Right lobe of liver (tissue), 6 donors: ENCODE results near the gene KCNJ12. TPM values are rescaled to one million over a fixed set of nuclear protein-coding genes. Genes with fewer than 3 reads are reported as not detected.
"Not testable (repeated sequence)": the region's sequence is repeated elsewhere in the genome, so short reads cannot be mapped to it uniquely, and the experiment has no call there.

Source experiments
- ATAC-seq, 4 donors: fragments of 200-7000 bp; cut with Tn5 transposase; one replicate each; pipeline ENCODE4 v1.9.1; 2020; ENCODE audit warnings: mild to moderate bottlenecking in 4 of 4, moderate library complexity in 4 of 4
- DNase-seq, 3 donors: peaks; one replicate each; pipeline ENCODE4 v3.0.0-alpha.2; 2020
- H3K27ac ChIP-seq, 3 donors: fragments of 200-600 bp; one replicate each; pipeline ENCODE4 v1.8.0; 2022
- H3K27me3 ChIP-seq, 2 donors: fragments of 200-600 bp; one replicate each; pipeline ENCODE4 v1.8.0; 2022
- H3K36me3 ChIP-seq, 4 donors: fragments of 200-600 bp; sonication (generic) in 1 of 4; one replicate each; pipeline versions ENCODE4 v1.5.1 to v1.8.0; 2017 to 2022; ENCODE audit warnings: control low read depth in 1 of 4
- H3K4me1 ChIP-seq, 4 donors: fragments of 200-600 bp; sonication (generic) in 1 of 4; one replicate each; pipeline versions ENCODE4 v1.5.1 to v1.8.0; 2017 to 2022; ENCODE audit warnings: control low read depth in 1 of 4
- H3K4me3 ChIP-seq, 3 donors: fragments of 200-600 bp; one replicate each; pipeline ENCODE4 v1.8.0; 2022
- H3K9me3 ChIP-seq, 4 donors: fragments of 200-600 bp; sonication (generic) in 1 of 4; one replicate each; pipeline versions ENCODE4 v1.5.1 to v1.8.0; 2017 to 2022; ENCODE audit warnings: control low read depth in 1 of 4
- WGBS: methylation state at CpG from one replicate; pipeline ENCODE4 v1.1.6; 2018; ENCODE audit warnings: low coverage, low lambda C conversion rate; ENCODE audit not compliant: insufficient coverage; ENCODE audit errors: missing lambda C conversion rate; 5-methylcytosine and 5-hydroxymethylcytosine counted together
- intact Hi-C, 2 donors: fragments of 100-400 bp; cut with DNase I; formaldehyde crosslinking; loops; one replicate each; pipeline versions ENCODE4 v1.11.2 to v1.14.1; 2022
- total RNA-seq, 6 experiments: library from RNA; depleted of rRNA in 2 of 6; stranded (reverse); fragments of >200 nt in 2 of 6; fragmentation: NEBNext Ultra II Directional in 3 of 6; extraction: Animal tissue kit (Norgen Biotek cat#: 25700) in 3 of 6; gene quantifications; one replicate each; pipeline versions ENCODE4 v1.1.0 to v1.2.4, GENCODE V29; 2016 to 2023
- donor health status: DM: no; HTN: yes; CAD: no.
- donor health status: DM: no; HTN: no; CAD: no.
- donor health status: DM: no; HTN: no; CAD: no.
- donor health status: DM: no; HTN: yes; CAD: no.
- donor health status: DM: no; HTN: yes; CAD: no.

The KCNJ12 gene
- total RNA-seq, 6 experiments from 2014 or later, result 0.07 to 2.2 (median 0.23) TPM

DNA sequence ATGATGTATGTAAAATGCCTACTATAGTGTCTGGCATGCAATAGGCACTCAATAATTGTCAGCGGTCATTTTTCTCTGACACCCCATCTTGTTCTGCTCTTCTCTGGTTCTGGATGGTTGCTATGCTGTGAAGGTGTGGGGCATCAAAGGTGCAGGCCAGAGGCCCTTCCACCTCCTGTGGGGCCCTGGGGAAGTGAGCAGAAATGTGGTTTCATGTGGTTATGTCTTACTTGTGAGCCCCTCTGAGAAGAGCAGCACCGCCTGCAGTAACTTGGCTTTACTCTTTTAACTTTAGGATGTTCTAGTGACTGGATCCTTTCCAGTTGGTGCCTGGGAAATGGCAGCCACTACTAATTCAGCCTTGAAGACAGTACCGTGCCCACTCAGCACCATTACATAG is 32.1 kb downstream of the KCNJ12 start:
- H3K4me3 ChIP-seq, H3K9me3 ChIP-seq, H3K4me1 ChIP-seq, H3K27ac ChIP-seq, DNase-seq, H3K27me3 ChIP-seq, intact Hi-C loops, H3K36me3 ChIP-seq, ATAC-seq: not testable (repeated sequence)
- WGBS, result 45% methylated on average over 3 of the region's 3 CpGs

DNA sequence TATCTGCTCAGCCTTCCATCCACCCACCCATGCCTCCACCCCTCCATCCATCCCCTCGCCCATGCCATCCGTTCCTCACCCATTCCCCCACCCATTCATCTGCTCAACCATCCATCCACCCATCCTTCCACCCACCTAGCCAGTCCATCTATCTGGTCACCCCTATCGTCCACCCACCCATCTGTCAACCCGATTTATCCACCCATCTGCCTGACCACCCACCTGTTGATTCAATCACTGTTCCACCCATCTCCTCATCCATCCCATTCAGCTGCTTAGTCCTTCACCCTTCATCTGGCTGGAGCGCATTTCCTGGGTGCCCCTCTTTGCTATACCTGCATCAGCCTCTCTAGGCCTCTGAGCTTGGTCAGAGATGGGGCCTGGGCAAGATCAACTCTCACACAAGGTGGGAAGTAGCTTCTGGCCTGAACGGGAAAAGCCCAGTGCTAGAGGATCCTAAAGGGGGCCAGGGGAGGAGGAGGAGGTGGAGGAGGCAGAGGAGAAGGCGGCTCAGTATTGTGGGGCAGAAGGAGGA is 32.7 kb downstream of the KCNJ12 start:
- H3K27me3 ChIP-seq, H3K36me3 ChIP-seq, H3K4me1 ChIP-seq, H3K27ac ChIP-seq, intact Hi-C loops, H3K4me3 ChIP-seq, H3K9me3 ChIP-seq, ATAC-seq: not testable (repeated sequence)
- WGBS, result 52% methylated on average over 7 of the region's 7 CpGs
- DNase-seq, result peak in 1 of 3 donors; percentile 45

DNA sequence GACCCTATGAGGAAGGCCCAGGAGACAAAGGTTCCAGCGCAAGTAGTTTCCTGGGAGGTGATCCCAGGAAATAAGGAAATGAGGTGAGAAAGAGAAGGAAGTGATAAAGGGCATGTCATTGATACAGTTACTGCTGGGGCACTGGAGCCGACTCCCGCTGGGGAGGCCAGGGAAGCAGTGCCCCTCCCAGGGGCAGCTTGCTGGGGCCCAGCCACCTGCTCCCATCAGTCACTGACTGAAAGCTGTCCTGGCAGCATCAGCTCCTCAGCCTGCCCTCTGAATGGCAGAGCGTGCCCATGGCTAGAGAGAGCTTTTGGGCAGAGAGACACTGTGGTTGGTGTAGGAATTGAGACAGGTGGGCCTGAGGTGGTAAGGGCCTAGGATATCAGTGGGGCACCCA is 33.2 kb downstream of the KCNJ12 start:
- 69% methylated on average over 2 of the region's 4 CpGs for WGBS
- H3K9me3 ChIP-seq, H3K4me1 ChIP-seq, H3K4me3 ChIP-seq, DNase-seq, H3K27ac ChIP-seq, H3K36me3 ChIP-seq, ATAC-seq, H3K27me3 ChIP-seq, intact Hi-C loops: not testable (repeated sequence)

DNA sequence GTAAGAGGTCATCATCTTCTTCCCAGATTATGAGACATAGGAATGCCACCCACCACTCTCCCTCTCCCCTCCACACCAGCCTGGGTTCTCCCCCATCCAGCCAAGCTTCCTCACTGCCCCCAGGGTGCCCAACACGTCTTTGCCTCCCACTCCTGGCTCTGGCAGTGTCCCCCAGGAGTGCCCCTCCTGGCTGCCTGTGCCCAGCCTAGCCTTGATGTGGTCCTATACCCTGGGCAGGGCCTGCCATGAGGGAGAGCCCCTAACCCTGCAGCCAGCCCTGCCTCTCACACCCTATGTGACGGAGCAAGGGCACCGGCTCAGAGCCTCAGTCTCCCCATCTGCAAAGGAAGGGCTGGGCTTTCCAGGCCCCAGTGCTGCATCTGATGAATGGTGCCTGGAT is 33.8 kb downstream of the KCNJ12 start:
- H3K4me3 ChIP-seq, H3K27ac ChIP-seq, H3K36me3 ChIP-seq, intact Hi-C loops, H3K4me1 ChIP-seq, H3K9me3 ChIP-seq, DNase-seq, ATAC-seq, H3K27me3 ChIP-seq: not testable (repeated sequence)
- 90% methylated on average over 2 of the region's 3 CpGs for WGBS

DNA sequence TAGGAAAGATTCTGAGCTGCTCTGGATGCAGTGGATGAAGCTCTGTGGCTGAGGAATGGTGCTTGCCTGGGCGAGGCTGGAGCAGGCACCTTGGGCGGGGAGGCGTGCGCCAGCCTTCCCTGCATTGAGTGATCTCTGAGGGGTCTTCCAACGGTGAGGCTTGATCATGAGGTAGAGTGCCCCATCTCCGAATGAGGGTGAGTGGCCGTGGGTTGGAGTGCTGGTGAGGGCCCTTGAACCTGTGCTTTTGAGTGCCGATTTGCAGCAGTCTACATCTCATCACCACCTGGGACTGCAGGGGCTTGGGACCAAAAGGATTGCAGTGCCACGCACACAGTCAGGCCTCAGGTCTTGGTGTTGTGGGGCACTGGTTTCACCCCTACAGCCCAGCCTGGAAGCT is 34.2 kb downstream of the KCNJ12 start:
- 54% methylated on average over 2 of the region's 9 CpGs for WGBS
- peak in 1 of 3 donors; percentile 44 for DNase-seq
- H3K4me1 ChIP-seq, ATAC-seq, intact Hi-C loops, H3K36me3 ChIP-seq, H3K27ac ChIP-seq, H3K27me3 ChIP-seq, H3K9me3 ChIP-seq, H3K4me3 ChIP-seq: not testable (repeated sequence)

DNA sequence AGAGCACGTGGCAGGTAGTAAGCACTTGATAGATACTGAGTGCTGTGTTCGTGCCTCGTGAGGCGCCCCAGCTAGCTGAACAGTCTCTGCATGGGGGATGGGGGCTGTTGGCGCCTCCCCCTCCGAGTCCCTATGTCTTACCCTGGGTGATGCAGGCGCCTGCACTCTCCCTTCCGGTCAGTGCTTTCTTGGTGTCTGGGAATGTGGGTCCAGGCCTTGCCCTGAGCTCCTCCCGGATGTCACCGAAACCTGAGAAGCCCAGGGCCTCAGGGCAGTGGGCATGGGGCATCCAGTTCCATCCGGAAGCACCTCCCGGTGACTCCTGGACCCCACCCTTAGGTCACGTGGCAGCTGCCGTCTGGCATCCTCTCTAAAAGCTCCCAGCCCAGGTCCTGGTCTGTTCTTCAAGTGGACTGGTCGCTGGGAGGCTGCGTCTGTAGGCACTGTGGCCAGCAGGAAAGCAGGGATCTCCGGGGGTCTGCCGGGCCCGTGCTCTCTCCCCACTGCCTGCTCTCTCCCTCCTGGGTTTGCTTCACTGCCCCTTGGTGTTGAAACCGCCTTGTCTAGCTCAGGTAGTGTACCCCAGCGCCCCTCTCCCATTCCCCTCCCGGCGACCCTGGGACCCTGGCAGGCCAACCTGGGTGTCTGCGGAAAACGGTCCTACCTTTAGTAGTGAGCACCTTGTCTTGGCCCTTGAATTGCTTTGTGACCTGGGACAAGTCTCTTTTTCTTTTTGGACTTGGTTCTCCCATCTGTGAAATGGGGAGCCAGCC is 34.9 kb downstream of the KCNJ12 start:
- H3K9me3 ChIP-seq, H3K27me3 ChIP-seq, DNase-seq, intact Hi-C loops, H3K4me3 ChIP-seq, H3K4me1 ChIP-seq, ATAC-seq, H3K36me3 ChIP-seq, H3K27ac ChIP-seq: not testable (repeated sequence)
- WGBS, result 53% methylated on average over 6 of the region's 25 CpGs

DNA sequence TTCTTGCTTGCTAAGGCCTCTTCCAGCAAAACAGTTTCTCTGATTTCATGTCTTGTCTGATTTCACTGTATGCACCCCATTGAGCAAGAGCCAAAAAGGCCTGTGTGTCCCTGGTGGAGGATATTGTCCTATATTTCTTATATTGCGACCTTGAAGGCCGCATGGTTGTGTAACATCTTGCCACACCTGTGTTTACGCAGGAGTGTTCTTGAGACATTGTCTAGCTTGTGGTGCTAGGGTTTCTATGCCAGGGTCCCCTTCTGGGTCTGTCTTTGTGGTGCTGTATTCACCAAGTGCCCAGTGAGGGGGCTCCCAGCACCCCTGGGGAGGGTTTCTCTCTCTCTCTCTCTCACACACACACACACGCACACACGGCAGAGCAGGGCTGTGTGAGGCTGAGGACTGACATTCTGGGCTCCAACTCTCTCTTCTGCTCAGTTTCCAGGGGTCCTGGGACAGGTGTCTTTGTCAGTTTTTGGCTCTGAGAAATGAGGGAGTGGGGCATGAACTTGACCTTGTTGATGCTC is 35.6 kb downstream of the KCNJ12 start:
- H3K4me3 ChIP-seq, H3K9me3 ChIP-seq, H3K36me3 ChIP-seq, DNase-seq, H3K27me3 ChIP-seq, ATAC-seq, H3K27ac ChIP-seq, H3K4me1 ChIP-seq, intact Hi-C loops: not testable (repeated sequence)
- WGBS, result 72% methylated on average over 3 of the region's 5 CpGs

DNA sequence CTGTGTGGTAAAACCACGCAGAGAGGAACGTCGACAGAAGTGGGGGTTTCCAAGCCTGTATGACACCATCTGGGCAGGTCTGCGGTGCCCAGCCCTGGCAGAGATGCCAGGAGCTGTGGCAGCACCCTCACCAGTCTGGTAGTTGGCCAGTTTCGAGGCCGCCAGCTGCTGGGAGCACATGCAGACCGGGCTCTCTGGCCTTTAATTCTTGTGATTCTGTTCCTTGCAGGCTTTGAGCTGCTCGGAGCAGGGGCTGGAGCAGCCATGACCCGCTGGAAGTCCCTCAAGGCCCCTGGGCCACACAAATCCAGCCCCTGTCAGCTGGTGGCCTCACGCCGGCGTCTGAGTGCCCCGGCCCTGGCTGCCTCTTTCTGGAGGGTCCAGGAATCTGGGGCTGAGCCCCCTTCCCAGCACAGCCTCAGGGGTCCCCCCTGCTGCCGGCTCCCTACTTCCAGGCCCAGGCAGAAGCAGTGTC is 36.1 kb downstream of the KCNJ12 start:
- no CpG with 5 or more reads among the region's 14 CpGs for WGBS
- H3K4me3 ChIP-seq, ATAC-seq, H3K27ac ChIP-seq, DNase-seq, H3K9me3 ChIP-seq, H3K27me3 ChIP-seq, H3K36me3 ChIP-seq, intact Hi-C loops, H3K4me1 ChIP-seq: not testable (repeated sequence)

DNA sequence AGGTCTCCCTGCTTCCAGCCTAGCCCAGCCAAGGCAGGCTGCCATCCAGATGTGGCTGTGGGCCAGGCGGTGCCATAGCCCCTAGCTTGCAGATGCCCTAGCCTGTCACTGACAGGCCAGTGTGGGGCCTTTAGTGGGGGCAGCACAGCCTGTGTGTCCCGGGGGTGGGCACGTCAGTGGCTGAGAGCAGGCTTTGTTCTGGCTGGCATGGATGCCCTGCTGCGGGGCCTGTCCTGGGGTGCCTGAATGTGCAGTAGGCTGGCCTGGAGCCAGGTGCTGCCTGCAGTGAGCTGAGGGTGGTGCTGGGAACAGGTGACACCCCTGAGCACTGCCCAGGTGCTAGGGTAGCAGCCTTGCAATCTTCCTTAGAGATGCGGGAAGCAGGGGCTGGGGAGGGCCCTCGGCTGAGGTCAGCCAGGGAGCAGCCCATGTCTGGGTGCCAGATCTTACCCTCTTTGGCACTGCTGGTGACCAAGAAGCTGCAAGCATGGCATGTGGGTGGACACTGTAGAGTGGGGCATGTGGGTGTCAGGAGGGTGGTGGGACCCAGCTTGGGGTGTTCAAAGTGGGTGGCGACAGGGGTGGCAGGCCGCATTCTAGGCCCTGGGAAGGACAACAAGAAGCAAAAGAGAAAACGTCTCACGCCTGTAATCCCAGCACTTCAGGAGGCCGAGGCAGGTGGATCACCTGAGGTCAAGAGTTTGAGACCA is 37.6 kb downstream of the KCNJ12 start:
- H3K27me3 ChIP-seq, DNase-seq, H3K4me1 ChIP-seq, H3K9me3 ChIP-seq, H3K4me3 ChIP-seq, intact Hi-C loops, H3K27ac ChIP-seq, ATAC-seq, H3K36me3 ChIP-seq: not testable (repeated sequence)
- WGBS, result 25% methylated on average over 2 of the region's 11 CpGs

DNA sequence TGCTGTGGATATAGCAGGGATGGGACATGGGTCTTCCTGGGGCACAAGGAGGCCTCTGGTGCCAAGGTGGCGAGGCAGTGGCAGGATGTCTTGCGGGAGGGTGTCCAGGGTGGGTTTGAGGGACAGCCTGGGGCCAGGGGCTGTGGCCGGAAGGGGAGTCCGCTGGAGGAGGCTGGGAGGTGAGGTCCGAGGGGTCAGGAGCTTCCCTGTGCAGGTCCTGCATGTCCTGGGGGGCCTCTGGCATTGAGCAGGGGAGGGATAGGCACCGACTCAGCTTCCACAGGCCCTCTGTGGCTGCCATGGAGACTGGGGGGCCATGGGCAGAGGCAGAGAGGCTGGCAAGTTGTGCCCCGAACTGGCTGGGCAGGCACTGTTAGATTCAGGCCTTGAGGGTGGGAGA is 38.5 kb downstream of the KCNJ12 start:
- H3K27ac ChIP-seq, intact Hi-C loops, H3K4me1 ChIP-seq, H3K36me3 ChIP-seq, H3K9me3 ChIP-seq, DNase-seq, H3K4me3 ChIP-seq, H3K27me3 ChIP-seq: not testable (repeated sequence)
- peak in 1 of 4 donors; percentile 3 for ATAC-seq
- WGBS, result 35% methylated on average over 3 of the region's 7 CpGs
